ENCODE results near the gene DCLK3.

The DCLK3 gene

GRCh38 chr3:36762918-36763849 lies 1.2 kb downstream of the DCLK3 start:
- DNase-seq: no peak

- no peak for DNase-seq
Observed at GRCh38 chr3:36761779-36762178, 2.6 kb downstream of the DCLK3 start.

GRCh38 chr3:36756269-36756668 lies 8.1 kb downstream of the DCLK3 start:
- DNase-seq: no peak

GRCh38 chr3:36751326-36751725 lies 13.0 kb downstream of the DCLK3 start:
- DNase-seq: no peak

- DNase-seq: no peak
Observed at GRCh38 chr3:36750737-36751136, 13.6 kb downstream of the DCLK3 start.

- no peak for DNase-seq
Observed at GRCh38 chr3:36744763-36745162, 19.6 kb downstream of the DCLK3 start.

- DNase-seq: no peak
Observed at GRCh38 chr3:36743826-36744225, 20.5 kb downstream of the DCLK3 start.

- DNase-seq: no peak
Observed at GRCh38 chr3:36741285-36741684, 23.1 kb downstream of the DCLK3 start.

GRCh38 chr3:36740787-36741186 lies 23.6 kb downstream of the DCLK3 start:
- DNase-seq: no peak

- DNase-seq: no peak
Observed at GRCh38 chr3:36738702-36739101, 25.7 kb downstream of the DCLK3 start.

- no peak for DNase-seq
Observed at GRCh38 chr3:36736301-36736700, 28.1 kb downstream of the DCLK3 start.

GRCh38 chr3:36734742-36735141 lies 29.6 kb downstream of the DCLK3 start:
- DNase-seq: no peak

- no peak for DNase-seq
Observed at GRCh38 chr3:36733723-36734122, 30.6 kb downstream of the DCLK3 start.

GRCh38 chr3:36733162-36733696 lies 31.1 kb downstream of the DCLK3 start:
- DNase-seq: no peak

GRCh38 chr3:36730966-36731365 lies 33.4 kb downstream of the DCLK3 start:
- no peak for DNase-seq

- DNase-seq: no peak
Observed at GRCh38 chr3:36729204-36730056, 34.9 kb downstream of the DCLK3 start.

- no peak for DNase-seq
Observed at GRCh38 chr3:36714343-36715086, 49.8 kb downstream of the DCLK3 start.

- DNase-seq: no peak
Observed at GRCh38 chr3:36713904-36714303, 50.4 kb downstream of the DCLK3 start.

GRCh38 chr3:36710606-36711005 lies 53.7 kb downstream of the DCLK3 start:
- DNase-seq: no peak

GRCh38 chr3:36709826-36710365 lies 54.5 kb downstream of the DCLK3 start:
- DNase-seq: no peak

GRCh38 chr3:36709281-36709680 lies 55.1 kb downstream of the DCLK3 start:
- no peak for DNase-seq

GRCh38 chr3:36707623-36708409 lies 56.5 kb downstream of the DCLK3 start:
- no peak for DNase-seq

Data from activated CD4-positive, alpha-beta T cell treated with anti-CD3 and anti-CD28 coated beads, Interleukin-2, amount 50 U/mL, for 48 hours (primary cell).